Fibroblast of pulmonary artery (primary cell): ENCODE measurements around the gene ENGASE.

Experiments used
- DNase-seq: peaks from one replicate; pipeline ENCODE4 v3.0.0-alpha.2; 2010; ENCODE audit warnings: low read depth
- H3K4me3 ChIP-seq: replicated peaks from 2 replicates; pipeline ENCODE4 v1.5.1; 2011; ENCODE audit warnings: low read depth, mild to moderate bottlenecking, control low read depth, low read length, moderate library complexity
- TF ChIP-seq, protein P1 (sequence below): IDR thresholded peaks from 2 replicates; pipeline ENCODE4 v1.5.1; 2011; ENCODE audit warnings: mild to moderate bottlenecking, control low read depth, low read length, inconsistent platforms; ENCODE audit errors: missing control alignments

The ENGASE gene

GRCh38 chr17:79109584-79109983 is 35.0 kb downstream of the ENGASE start:
- no peak for DNase-seq
- TF ChIP-seq, protein P1, sequence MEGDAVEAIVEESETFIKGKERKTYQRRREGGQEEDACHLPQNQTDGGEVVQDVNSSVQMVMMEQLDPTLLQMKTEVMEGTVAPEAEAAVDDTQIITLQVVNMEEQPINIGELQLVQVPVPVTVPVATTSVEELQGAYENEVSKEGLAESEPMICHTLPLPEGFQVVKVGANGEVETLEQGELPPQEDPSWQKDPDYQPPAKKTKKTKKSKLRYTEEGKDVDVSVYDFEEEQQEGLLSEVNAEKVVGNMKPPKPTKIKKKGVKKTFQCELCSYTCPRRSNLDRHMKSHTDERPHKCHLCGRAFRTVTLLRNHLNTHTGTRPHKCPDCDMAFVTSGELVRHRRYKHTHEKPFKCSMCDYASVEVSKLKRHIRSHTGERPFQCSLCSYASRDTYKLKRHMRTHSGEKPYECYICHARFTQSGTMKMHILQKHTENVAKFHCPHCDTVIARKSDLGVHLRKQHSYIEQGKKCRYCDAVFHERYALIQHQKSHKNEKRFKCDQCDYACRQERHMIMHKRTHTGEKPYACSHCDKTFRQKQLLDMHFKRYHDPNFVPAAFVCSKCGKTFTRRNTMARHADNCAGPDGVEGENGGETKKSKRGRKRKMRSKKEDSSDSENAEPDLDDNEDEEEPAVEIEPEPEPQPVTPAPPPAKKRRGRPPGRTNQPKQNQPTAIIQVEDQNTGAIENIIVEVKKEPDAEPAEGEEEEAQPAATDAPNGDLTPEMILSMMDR, result no peak
- H3K4me3 ChIP-seq, result no peak overlapping the region

GRCh38 chr17:79111097-79111496 is 36.5 kb downstream of the ENGASE start:
- DNase-seq, result no peak
- TF ChIP-seq, protein P1, result no peak
- no peak overlapping the region for H3K4me3 ChIP-seq

- TF ChIP-seq, protein P1, result no peak
- no peak overlapping the region for H3K4me3 ChIP-seq
- no peak for DNase-seq
Observed at GRCh38 chr17:79112471-79112870, 37.8 kb downstream of the ENGASE start.

DNA sequence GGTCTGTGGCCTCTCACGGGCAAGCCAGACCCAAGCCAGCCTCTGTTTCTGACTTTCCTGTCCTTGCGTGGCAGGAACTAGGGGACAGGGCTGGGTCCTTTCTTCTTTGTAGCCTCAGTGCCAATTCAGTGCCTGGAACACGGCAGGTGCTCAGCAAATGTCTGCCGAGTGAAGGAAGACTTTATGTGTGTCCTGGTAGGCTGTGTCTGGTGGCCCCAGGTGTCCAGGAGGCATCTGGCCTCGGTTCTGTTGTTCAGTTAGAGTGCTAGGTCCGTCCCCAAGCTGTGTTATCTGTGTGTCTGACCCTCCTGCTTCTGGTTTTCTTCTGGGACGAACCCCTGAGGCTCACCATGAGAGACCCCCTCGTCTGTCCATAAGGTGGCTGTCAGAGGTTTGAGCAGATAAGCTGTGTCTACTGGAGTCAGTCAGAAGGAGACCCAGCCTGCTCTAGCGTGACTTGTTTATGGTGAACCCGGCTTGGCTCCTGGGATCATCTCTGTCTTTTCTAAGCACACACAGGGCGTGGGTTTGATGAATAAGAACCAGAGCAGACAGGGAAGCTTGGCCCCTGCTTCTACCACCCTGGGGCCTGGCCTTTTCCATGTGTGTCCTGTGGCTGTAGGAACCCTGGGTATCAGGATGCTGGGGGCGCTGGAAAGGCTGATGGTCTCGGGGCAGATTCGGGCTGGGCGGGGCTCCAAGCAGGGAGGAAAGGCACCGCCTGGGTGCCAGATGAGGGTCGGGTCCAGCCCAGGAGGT is 39.3 kb downstream of the ENGASE start:
- no peak overlapping the region for H3K4me3 ChIP-seq
- TF ChIP-seq, protein P1, result no peak
- no peak for DNase-seq

DNA sequence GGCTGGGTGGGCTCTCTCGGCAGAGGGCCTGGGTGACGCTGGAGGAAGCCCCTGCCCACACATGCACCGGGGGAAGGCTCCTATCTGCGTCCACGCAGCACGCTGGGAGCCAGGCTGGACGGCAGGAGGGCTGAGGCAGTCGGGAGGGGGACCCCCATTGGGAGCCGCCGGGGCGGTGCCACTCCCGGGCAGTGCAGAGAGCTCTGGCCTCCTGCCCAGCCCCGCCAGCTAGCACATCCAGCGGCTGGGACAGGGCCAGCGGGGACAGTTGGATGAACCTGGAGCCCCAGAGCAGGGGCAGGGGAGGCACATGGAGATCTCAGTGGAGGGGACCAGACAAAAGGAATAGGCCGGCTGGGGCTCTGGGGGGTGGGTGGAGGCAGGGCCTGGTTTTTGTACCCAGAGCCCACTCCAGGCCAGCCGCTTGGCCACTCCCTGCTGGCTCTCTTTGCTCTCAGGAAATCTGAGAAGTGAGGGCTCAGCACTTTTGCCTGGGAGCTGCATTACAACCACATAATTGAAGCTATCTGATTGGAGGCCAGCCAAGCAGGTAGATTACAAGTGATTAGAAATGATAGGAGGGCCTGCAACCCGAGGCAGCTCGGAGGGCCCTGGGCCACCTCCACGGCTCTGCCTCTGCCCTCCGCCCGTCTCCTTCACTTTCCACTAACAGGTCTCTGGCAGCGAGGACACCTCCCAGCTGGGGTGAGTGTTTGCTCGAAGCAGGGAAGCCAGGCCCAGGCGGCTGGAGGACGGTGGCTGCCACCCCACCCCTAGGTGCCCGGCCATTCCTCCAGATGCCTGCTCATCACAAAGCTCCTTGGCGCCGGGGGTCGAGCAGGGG is 40.1 kb downstream of the ENGASE start:
- TF ChIP-seq, protein P1, result no peak
- no peak for DNase-seq
- no peak overlapping the region for H3K4me3 ChIP-seq

DNA sequence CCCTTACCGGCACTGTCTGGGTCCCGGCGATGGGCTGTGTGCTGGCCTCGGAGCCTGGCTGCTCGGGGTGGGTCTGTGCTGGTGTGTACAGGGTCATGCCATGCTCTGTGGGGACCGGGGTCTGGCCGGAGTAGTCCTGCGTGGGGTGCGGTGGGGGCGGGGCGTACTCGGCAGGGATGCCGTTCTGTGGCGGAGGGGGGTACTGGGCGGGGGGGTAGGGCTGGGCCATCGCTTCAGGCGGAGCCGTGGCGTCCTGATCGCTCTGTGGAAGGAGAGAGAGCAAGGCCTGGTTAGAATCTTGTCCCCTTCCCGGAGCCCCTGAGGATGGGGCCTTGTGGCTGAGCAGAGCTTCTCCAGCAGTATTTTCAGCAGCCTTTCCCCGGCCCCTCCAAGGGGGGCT is 40.9 kb downstream of the ENGASE start:
- TF ChIP-seq, protein P1, result no peak
- no peak overlapping the region for H3K4me3 ChIP-seq
- no peak for DNase-seq
